SW 1271 (cell line): ENCODE results near the gene GPHN.
"Not testable (repeated sequence)": the region's sequence is repeated elsewhere in the genome, so short reads cannot be mapped to it uniquely, and the experiment has no call there.

ENCODE experiments used
- DNase-seq, 2 experiments: peaks; one replicate each; lab custom pipeline; 2025; lab: John Stamatoyannopoulos, UW

The GPHN gene

GRCh38 chr14:66804141-66804540 is 296.2 kb downstream of the GPHN start:
- DNase-seq = no peak

- no peak for DNase-seq
These were observed 305.7 kb downstream of the GPHN start for GRCh38 chr14:66813636-66814035.

GRCh38 chr14:66815687-66816086 is 307.7 kb downstream of the GPHN start:
- DNase-seq = no peak

- no peak for DNase-seq
These were observed 316.3 kb downstream of the GPHN start for GRCh38 chr14:66824251-66824650.

GRCh38 chr14:66827182-66827581 is 319.2 kb downstream of the GPHN start:
- DNase-seq = no peak

- DNase-seq = no peak
These were observed 323.2 kb downstream of the GPHN start for GRCh38 chr14:66831173-66831572.

GRCh38 chr14:66833816-66834215 is 325.9 kb downstream of the GPHN start:
- DNase-seq = no peak

GRCh38 chr14:66837436-66837835 is 329.5 kb downstream of the GPHN start:
- DNase-seq = not testable (repeated sequence)

- DNase-seq = no peak
These were observed 335.1 kb downstream of the GPHN start for GRCh38 chr14:66842911-66843512.

GRCh38 chr14:66850258-66850888 is 342.4 kb downstream of the GPHN start:
- DNase-seq = no peak

GRCh38 chr14:66853311-66853710 is 345.4 kb downstream of the GPHN start:
- DNase-seq = no peak

GRCh38 chr14:66857867-66858266 is 349.9 kb downstream of the GPHN start:
- no peak for DNase-seq

GRCh38 chr14:66859063-66859671 is 351.2 kb downstream of the GPHN start:
- no peak for DNase-seq

GRCh38 chr14:66881596-66881995 is 373.6 kb downstream of the GPHN start:
- DNase-seq = no peak

GRCh38 chr14:66884149-66884548 is 376.2 kb downstream of the GPHN start:
- DNase-seq = no peak

- DNase-seq = no peak
These were observed 392.8 kb downstream of the GPHN start for GRCh38 chr14:66900719-66901118.

- no peak for DNase-seq
These were observed 402.4 kb downstream of the GPHN start for GRCh38 chr14:66910311-66910840.

GRCh38 chr14:66916421-66916820 is 408.5 kb downstream of the GPHN start:
- no peak for DNase-seq

GRCh38 chr14:66918527-66918926 is 410.6 kb downstream of the GPHN start:
- no peak for DNase-seq

GRCh38 chr14:66920196-66920595 is 412.2 kb downstream of the GPHN start:
- no peak for DNase-seq

GRCh38 chr14:66923251-66923650 is 415.3 kb downstream of the GPHN start:
- DNase-seq = no peak

GRCh38 chr14:66939409-66939808 is 431.5 kb downstream of the GPHN start:
- DNase-seq = no peak

GRCh38 chr14:66944872-66945271 is 436.9 kb downstream of the GPHN start:
- DNase-seq = no peak
